Measurements from ENCODE around the gene THAP7. TPM values are rescaled to one million over a fixed set of nuclear protein-coding genes. Genes with fewer than 3 reads are reported as not detected.

Gene THAP7
- total RNA-seq, 1 experiment from 2014 or later, result 19.3 TPM

DNA sequence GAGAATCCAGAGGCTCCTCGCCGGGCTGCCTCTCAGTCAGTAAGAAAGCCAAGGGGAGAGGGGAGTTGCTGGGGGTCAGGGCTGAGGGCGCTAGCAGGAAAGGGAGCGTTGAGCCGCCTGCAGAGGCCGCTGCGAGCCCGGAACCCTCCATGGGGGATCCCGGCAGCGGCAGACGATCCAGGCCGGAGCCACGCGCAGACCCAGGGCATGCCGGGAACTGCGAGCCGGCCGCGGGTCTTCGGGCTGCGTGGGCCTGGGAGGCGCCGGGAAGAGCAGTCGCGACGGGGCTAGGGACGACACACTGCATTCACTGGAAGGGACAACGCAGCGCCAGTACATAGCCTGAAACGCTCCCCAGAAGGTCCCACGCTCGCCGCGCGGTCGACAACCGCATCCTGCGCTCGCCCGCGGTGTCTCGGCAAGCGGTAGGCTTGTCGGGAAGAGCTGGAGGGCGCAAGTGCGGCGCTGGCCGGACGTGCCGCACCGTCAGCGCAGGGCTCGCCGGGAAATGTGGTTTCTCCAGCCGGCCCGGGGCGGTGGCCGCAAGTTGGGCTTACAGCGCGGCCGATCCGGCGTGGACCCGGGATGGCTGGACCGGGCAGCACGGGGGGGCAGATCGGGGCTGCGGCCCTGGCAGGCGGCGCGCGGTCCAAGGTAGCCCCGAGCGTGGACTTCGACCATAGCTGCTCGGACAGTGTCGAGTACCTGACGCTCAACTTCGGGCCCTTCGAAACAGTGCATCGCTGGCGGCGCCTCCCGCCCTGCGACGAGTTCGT is 19.9 kb downstream of the THAP7 start, which contains the start of gene LZTR1 (continued):
- TF ChIP-seq, protein P1, sequence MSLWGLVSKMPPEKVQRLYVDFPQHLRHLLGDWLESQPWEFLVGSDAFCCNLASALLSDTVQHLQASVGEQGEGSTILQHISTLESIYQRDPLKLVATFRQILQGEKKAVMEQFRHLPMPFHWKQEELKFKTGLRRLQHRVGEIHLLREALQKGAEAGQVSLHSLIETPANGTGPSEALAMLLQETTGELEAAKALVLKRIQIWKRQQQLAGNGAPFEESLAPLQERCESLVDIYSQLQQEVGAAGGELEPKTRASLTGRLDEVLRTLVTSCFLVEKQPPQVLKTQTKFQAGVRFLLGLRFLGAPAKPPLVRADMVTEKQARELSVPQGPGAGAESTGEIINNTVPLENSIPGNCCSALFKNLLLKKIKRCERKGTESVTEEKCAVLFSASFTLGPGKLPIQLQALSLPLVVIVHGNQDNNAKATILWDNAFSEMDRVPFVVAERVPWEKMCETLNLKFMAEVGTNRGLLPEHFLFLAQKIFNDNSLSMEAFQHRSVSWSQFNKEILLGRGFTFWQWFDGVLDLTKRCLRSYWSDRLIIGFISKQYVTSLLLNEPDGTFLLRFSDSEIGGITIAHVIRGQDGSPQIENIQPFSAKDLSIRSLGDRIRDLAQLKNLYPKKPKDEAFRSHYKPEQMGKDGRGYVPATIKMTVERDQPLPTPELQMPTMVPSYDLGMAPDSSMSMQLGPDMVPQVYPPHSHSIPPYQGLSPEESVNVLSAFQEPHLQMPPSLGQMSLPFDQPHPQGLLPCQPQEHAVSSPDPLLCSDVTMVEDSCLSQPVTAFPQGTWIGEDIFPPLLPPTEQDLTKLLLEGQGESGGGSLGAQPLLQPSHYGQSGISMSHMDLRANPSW (CRISPR knock-in tag; conservative IDR thresholded peaks at IDR 0.05; ENCODE audit: low read depth), result no peak
- no peak; the same call in 1 of the 2 replicates for TF ChIP-seq JUN (CRISPR knock-in tag; IDR thresholded peaks at IDR 0.05)
- no peak for TF ChIP-seq MXD4 (CRISPR knock-in tag; IDR thresholded peaks at IDR 0.05; ENCODE audit: borderline replicate concordance)
- TF ChIP-seq TEAD1 (CRISPR knock-in tag; IDR thresholded peaks at IDR 0.05), result no peak; the same call in 1 of the 2 replicates
- 0 out of 2 replicates have a peak, but pooled peaks have one; percentile 40 for TF ChIP-seq SMAD3 (CRISPR knock-in tag; IDR thresholded peaks at IDR 0.05; ENCODE audit: borderline replicate concordance)
- no peak for TF ChIP-seq GRHL2 (CRISPR knock-in tag; IDR thresholded peaks at IDR 0.05; ENCODE audit: insufficient replicate concordance, severe bottlenecking)
- no peak for TF ChIP-seq EMX1 (CRISPR knock-in tag; IDR thresholded peaks at IDR 0.05)
- no peak for TF ChIP-seq OVOL2 (CRISPR knock-in tag; IDR thresholded peaks at IDR 0.05; ENCODE audit: borderline replicate concordance)
- TF ChIP-seq NR3C1 (CRISPR knock-in tag; conservative IDR thresholded peaks at IDR 0.05; ENCODE audit: low read depth), result no peak
- TF ChIP-seq, protein P2, sequence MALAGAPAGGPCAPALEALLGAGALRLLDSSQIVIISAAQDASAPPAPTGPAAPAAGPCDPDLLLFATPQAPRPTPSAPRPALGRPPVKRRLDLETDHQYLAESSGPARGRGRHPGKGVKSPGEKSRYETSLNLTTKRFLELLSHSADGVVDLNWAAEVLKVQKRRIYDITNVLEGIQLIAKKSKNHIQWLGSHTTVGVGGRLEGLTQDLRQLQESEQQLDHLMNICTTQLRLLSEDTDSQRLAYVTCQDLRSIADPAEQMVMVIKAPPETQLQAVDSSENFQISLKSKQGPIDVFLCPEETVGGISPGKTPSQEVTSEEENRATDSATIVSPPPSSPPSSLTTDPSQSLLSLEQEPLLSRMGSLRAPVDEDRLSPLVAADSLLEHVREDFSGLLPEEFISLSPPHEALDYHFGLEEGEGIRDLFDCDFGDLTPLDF (CRISPR knock-in tag; IDR thresholded peaks at IDR 0.05), result no peak
- no peak for TF ChIP-seq TP53 (CRISPR knock-in tag; IDR thresholded peaks at IDR 0.05)
- no peak for TF ChIP-seq ZNF671 (CRISPR knock-in tag; IDR thresholded peaks at IDR 0.05)
- TF ChIP-seq, protein P3, sequence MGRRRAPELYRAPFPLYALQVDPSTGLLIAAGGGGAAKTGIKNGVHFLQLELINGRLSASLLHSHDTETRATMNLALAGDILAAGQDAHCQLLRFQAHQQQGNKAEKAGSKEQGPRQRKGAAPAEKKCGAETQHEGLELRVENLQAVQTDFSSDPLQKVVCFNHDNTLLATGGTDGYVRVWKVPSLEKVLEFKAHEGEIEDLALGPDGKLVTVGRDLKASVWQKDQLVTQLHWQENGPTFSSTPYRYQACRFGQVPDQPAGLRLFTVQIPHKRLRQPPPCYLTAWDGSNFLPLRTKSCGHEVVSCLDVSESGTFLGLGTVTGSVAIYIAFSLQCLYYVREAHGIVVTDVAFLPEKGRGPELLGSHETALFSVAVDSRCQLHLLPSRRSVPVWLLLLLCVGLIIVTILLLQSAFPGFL (CRISPR knock-in tag; IDR thresholded peaks at IDR 0.05; ENCODE audit: borderline replicate concordance), result no peak
- TF ChIP-seq ZNF317 (CRISPR knock-in tag; IDR thresholded peaks at IDR 0.05; ENCODE audit: borderline replicate concordance, low read depth), result no peak
- no peak for TF ChIP-seq IRF2 (CRISPR knock-in tag; IDR thresholded peaks at IDR 0.05; ENCODE audit: borderline replicate concordance, low read depth)
- TF ChIP-seq, protein P4, sequence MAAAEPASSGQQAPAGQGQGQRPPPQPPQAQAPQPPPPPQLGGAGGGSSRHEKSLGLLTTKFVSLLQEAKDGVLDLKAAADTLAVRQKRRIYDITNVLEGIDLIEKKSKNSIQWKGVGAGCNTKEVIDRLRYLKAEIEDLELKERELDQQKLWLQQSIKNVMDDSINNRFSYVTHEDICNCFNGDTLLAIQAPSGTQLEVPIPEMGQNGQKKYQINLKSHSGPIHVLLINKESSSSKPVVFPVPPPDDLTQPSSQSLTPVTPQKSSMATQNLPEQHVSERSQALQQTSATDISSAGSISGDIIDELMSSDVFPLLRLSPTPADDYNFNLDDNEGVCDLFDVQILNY (CRISPR knock-in tag; IDR thresholded peaks at IDR 0.05), result 0 out of 2 replicates have a peak, but pooled peaks have one; percentile 40
- TF ChIP-seq, protein P5, sequence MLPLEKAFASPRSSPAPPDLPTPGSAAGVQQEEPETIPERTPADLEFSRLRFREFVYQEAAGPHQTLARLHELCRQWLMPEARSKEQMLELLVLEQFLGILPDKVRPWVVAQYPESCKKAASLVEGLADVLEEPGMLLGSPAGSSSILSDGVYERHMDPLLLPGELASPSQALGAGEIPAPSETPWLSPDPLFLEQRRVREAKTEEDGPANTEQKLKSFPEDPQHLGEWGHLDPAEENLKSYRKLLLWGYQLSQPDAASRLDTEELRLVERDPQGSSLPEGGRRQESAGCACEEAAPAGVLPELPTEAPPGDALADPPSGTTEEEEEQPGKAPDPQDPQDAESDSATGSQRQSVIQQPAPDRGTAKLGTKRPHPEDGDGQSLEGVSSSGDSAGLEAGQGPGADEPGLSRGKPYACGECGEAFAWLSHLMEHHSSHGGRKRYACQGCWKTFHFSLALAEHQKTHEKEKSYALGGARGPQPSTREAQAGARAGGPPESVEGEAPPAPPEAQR (CRISPR knock-in tag; IDR thresholded peaks at IDR 0.05), result no peak
- TF ChIP-seq NFYB (CRISPR knock-in tag; conservative IDR thresholded peaks at IDR 0.05; ENCODE audit: low read depth), result 0 out of 2 replicates have a peak, but pooled peaks have one; percentile 19
- peak; percentile 61; the same call in 1 of the 2 replicates for TF ChIP-seq MYBL2 (CRISPR knock-in tag; IDR thresholded peaks at IDR 0.05)
- TF ChIP-seq, protein P6, sequence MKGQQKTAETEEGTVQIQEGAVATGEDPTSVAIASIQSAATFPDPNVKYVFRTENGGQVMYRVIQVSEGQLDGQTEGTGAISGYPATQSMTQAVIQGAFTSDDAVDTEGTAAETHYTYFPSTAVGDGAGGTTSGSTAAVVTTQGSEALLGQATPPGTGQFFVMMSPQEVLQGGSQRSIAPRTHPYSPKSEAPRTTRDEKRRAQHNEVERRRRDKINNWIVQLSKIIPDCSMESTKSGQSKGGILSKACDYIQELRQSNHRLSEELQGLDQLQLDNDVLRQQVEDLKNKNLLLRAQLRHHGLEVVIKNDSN (CRISPR knock-in tag; IDR thresholded peaks at IDR 0.05), result peak; percentile 54; the same call in 1 of the 2 replicates
- no peak for TF ChIP-seq HMGA2 (CRISPR knock-in tag; IDR thresholded peaks at IDR 0.05)
- TF ChIP-seq, protein P7, sequence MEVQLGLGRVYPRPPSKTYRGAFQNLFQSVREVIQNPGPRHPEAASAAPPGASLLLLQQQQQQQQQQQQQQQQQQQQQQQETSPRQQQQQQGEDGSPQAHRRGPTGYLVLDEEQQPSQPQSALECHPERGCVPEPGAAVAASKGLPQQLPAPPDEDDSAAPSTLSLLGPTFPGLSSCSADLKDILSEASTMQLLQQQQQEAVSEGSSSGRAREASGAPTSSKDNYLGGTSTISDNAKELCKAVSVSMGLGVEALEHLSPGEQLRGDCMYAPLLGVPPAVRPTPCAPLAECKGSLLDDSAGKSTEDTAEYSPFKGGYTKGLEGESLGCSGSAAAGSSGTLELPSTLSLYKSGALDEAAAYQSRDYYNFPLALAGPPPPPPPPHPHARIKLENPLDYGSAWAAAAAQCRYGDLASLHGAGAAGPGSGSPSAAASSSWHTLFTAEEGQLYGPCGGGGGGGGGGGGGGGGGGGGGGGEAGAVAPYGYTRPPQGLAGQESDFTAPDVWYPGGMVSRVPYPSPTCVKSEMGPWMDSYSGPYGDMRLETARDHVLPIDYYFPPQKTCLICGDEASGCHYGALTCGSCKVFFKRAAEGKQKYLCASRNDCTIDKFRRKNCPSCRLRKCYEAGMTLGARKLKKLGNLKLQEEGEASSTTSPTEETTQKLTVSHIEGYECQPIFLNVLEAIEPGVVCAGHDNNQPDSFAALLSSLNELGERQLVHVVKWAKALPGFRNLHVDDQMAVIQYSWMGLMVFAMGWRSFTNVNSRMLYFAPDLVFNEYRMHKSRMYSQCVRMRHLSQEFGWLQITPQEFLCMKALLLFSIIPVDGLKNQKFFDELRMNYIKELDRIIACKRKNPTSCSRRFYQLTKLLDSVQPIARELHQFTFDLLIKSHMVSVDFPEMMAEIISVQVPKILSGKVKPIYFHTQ (CRISPR knock-in tag; IDR thresholded peaks at IDR 0.05), result no peak
- TF ChIP-seq KAT7 (CRISPR knock-in tag; IDR thresholded peaks at IDR 0.05; ENCODE audit: borderline replicate concordance), result no peak
- TF ChIP-seq, protein P8, sequence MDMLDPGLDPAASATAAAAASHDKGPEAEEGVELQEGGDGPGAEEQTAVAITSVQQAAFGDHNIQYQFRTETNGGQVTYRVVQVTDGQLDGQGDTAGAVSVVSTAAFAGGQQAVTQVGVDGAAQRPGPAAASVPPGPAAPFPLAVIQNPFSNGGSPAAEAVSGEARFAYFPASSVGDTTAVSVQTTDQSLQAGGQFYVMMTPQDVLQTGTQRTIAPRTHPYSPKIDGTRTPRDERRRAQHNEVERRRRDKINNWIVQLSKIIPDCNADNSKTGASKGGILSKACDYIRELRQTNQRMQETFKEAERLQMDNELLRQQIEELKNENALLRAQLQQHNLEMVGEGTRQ (CRISPR knock-in tag; IDR thresholded peaks at IDR 0.05), result no peak
- TF ChIP-seq ZNF423 (CRISPR knock-in tag; IDR thresholded peaks at IDR 0.05), result no peak
- no peak for TF ChIP-seq ELF4 (CRISPR knock-in tag; IDR thresholded peaks at IDR 0.05; ENCODE audit: low read depth)

All from WTC11 (cell line).